ENCODE results near the gene HMCN2.

Gene HMCN2

DNA sequence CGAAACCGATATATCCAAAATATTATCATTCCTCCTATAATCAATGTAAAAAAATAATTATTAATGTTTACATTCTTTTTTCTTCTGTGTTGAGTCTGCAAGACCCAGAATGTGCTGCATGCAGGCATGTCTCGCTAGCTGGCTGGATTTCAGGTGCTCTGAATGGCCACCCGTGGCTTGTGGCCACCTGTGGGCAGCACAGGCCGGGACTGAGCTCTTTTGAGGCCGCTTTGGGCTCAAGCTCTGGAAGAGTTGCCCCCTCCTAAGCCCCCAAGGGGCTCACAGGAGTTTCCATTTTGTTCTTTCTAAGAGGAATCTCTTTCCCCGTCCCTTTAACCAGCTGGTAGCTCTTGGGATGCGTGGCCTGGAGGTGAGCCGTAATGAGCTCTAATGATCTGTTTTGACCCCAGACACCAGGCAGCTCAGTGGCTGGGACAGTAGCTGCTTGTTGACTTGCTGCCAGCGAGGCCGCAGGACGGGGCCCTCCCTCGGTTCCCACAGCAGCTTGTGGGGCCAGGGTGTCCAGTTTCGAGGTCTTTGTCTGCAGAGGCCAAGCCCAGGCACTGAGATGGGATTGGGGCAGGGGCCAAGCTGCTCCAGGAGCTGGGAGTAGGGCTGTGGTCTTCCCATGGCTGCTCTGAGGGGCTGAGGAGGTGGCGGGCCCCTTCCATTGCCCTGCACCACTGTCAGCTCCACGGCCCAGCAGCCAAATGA, 200.0 kb downstream of the HMCN2 start:
- TF ChIP-seq, protein P1, sequence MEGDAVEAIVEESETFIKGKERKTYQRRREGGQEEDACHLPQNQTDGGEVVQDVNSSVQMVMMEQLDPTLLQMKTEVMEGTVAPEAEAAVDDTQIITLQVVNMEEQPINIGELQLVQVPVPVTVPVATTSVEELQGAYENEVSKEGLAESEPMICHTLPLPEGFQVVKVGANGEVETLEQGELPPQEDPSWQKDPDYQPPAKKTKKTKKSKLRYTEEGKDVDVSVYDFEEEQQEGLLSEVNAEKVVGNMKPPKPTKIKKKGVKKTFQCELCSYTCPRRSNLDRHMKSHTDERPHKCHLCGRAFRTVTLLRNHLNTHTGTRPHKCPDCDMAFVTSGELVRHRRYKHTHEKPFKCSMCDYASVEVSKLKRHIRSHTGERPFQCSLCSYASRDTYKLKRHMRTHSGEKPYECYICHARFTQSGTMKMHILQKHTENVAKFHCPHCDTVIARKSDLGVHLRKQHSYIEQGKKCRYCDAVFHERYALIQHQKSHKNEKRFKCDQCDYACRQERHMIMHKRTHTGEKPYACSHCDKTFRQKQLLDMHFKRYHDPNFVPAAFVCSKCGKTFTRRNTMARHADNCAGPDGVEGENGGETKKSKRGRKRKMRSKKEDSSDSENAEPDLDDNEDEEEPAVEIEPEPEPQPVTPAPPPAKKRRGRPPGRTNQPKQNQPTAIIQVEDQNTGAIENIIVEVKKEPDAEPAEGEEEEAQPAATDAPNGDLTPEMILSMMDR (IDR thresholded peaks at IDR 0.05; ENCODE audit: low read depth, low read length, missing control alignments): no peak
- H3K4me3 ChIP-seq (ENCODE audit: low read depth, low read length): no peak overlapping the region
- no peak for DNase-seq (ENCODE audit: low read depth)

- DNase-seq (ENCODE audit: low read depth): no peak
- H3K4me3 ChIP-seq (ENCODE audit: low read depth, low read length): no peak overlapping the region
- TF ChIP-seq, protein P1 (IDR thresholded peaks at IDR 0.05; ENCODE audit: low read depth, low read length, missing control alignments): no peak
Observed at GRCh38 chr9:130466537-130467217, 201.1 kb downstream of the HMCN2 start.

GRCh38 chr9:130467316-130467715, 201.8 kb downstream of the HMCN2 start:
- no peak overlapping the region for H3K4me3 ChIP-seq (ENCODE audit: low read depth, low read length)
- no peak for DNase-seq (ENCODE audit: low read depth)
- TF ChIP-seq, protein P1 (IDR thresholded peaks at IDR 0.05; ENCODE audit: low read depth, low read length, missing control alignments): no peak

- TF ChIP-seq, protein P1 (IDR thresholded peaks at IDR 0.05; ENCODE audit: low read depth, low read length, missing control alignments): no peak
- no peak overlapping the region for H3K4me3 ChIP-seq (ENCODE audit: low read depth, low read length)
- no peak for DNase-seq (ENCODE audit: low read depth)
Observed at GRCh38 chr9:130468566-130468965, 203.0 kb downstream of the HMCN2 start.

- TF ChIP-seq, protein P1 (IDR thresholded peaks at IDR 0.05; ENCODE audit: low read depth, low read length, missing control alignments): no peak
- DNase-seq (ENCODE audit: low read depth): no peak
- H3K4me3 ChIP-seq (ENCODE audit: low read depth, low read length): no peak overlapping the region
Observed at GRCh38 chr9:130470269-130470668, 204.7 kb downstream of the HMCN2 start.

DNA sequence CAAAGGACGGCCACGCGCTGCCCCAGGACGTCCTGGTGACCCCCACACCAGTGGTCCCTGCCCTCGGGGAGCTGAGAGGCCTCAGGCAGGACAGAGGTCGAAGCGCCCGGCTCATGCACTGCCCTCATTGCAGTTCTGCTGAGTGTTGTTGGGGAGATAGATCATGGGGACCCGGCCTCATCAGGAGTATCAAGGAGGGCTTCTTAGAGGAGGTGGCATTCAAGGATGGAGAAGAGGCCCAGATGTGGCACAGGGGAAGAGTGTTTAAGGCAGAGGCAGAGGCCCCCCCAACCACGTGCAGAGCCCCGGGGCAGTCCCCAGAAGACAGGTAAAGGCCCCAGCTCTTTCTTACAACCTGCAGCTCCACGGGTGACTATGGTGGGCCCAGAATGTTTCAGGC, 205.4 kb downstream of the HMCN2 start:
- TF ChIP-seq, protein P1 (IDR thresholded peaks at IDR 0.05; ENCODE audit: low read depth, low read length, missing control alignments): no peak
- DNase-seq (ENCODE audit: low read depth): no peak
- H3K4me3 ChIP-seq (ENCODE audit: low read depth, low read length): no peak overlapping the region
